SK-N-SH (cell line): Measurements from ENCODE around the gene LAMP5. TPM values are rescaled to one million over a fixed set of nuclear protein-coding genes. Genes with fewer than 3 reads are reported as not detected.

Source experiments
- CTCF ChIA-PET: fragments of 300-600, 350-600 bp; formaldehyde crosslinking; extraction: SDS; loops from one replicate; lab custom pipeline; 2021; lab: Yijun Ruan, JAX
- POLR2A ChIA-PET: fragments of 350-600 bp; sonication (Branson Sonifier 250); formaldehyde crosslinking; extraction: SDS; loops from one replicate; lab custom pipeline; 2020; ENCODE audit warnings: antibody characterized with exemption, inconsistent platforms; lab: Yijun Ruan, JAX
- DNase-seq: peaks from one replicate; pipeline ENCODE4 v3.0.0; 2012
- H2AFZ ChIP-seq: fragments of 200-600 bp; sonication (generic); 2 replicates; pipeline ENCODE4 v1.8.1; 2016; ENCODE audit warnings: antibody characterized with exemption, mild to moderate bottlenecking, low read depth
- H3F3A ChIP-seq: fragments of 200-600 bp; sonication (generic); replicated peaks from 2 replicates; pipeline ENCODE3; 2016; ENCODE audit warnings: antibody characterized with exemption, mild to moderate bottlenecking; ENCODE audit not compliant: insufficient read depth
- H3K27ac ChIP-seq, 2 experiments: fragments of 200-500 bp in 1 of 2; fragments of 200-600 bp in 1 of 2; sonication (Bioruptor generic) in 1 of 2; sonication (generic), shearing (Covaris generic) in 1 of 2; 2 replicates each; pipeline versions ENCODE4 v1.5.1 to v1.6.1; 2014 to 2016; ENCODE audit warnings: low read depth in 2 of 2, inconsistent platforms in 1 of 2, low read length in 1 of 2, mild to moderate bottlenecking in 1 of 2, mixed read lengths in 1 of 2
- H3K27me3 ChIP-seq: fragments of 200-600 bp; sonication (generic), shearing (Covaris generic); 2 replicates; pipeline ENCODE4 v1.6.1; 2016; ENCODE audit warnings: mixed run types; ENCODE audit not compliant: insufficient read depth
- H3K36me3 ChIP-seq, 2 experiments: fragments of 200-500 bp in 1 of 2; fragments of 200-600 bp in 1 of 2; sonication (Bioruptor generic) in 1 of 2; sonication (generic) in 1 of 2; replicated peaks in 1 of 2; 2 replicates each; pipeline versions ENCODE3 to v1.5.1; 2014 to 2016; ENCODE audit warnings: low read length in 1 of 2, mild to moderate bottlenecking in 1 of 2; ENCODE audit not compliant: insufficient read depth in 2 of 2, control insufficient read depth in 1 of 2
- H3K4me1 ChIP-seq, 2 experiments: fragments of 200-500 bp in 1 of 2; fragments of 200-600 bp in 1 of 2; sonication (Bioruptor generic) in 1 of 2; sonication (generic), shearing (Covaris generic) in 1 of 2; 2 replicates each; pipeline versions ENCODE4 v1.5.1 to v1.6.1; 2014 to 2016; ENCODE audit warnings: low read depth in 1 of 2, low read length in 1 of 2, mixed run types in 1 of 2; ENCODE audit not compliant: insufficient read depth in 2 of 2, control insufficient read depth in 1 of 2
- H3K4me2 ChIP-seq: fragments of 200-600 bp; sonication (generic), shearing (Covaris generic); 2 replicates; pipeline ENCODE4 v1.6.1; 2017; ENCODE audit warnings: mixed run types
- H3K4me3 ChIP-seq, 2 experiments: fragments of 200-500 bp in 1 of 2; fragments of 200-600 bp in 1 of 2; sonication (Bioruptor generic) in 1 of 2; sonication (generic), shearing (Covaris generic) in 1 of 2; 2 replicates each; pipeline versions ENCODE4 v1.5.1 to v1.8.1; 2014 to 2016; ENCODE audit warnings: low read depth in 2 of 2, inconsistent platforms in 1 of 2, low read length in 1 of 2, mild to moderate bottlenecking in 1 of 2, mixed read lengths in 1 of 2, moderate library complexity in 1 of 2
- H3K79me2 ChIP-seq: fragments of 200-600 bp; sonication (generic); 2 replicates; pipeline ENCODE4 v1.8.1; 2017; ENCODE audit warnings: mild to moderate bottlenecking; ENCODE audit not compliant: insufficient read depth
- H3K9ac ChIP-seq: fragments of 200-600 bp; sonication (generic); 2 replicates; pipeline ENCODE4 v1.6.1; 2017; ENCODE audit warnings: mixed run types
- H3K9me2 ChIP-seq: fragments of 200-600 bp; sonication (generic); 2 replicates; pipeline ENCODE4 v1.6.1; 2017; ENCODE audit warnings: mixed run types
- H3K9me3 ChIP-seq: fragments of 200-600 bp; sonication (generic); 2 replicates; pipeline ENCODE4 v1.6.1; 2017; ENCODE audit warnings: mixed run types, mild to moderate bottlenecking, moderate library complexity
- H4K20me1 ChIP-seq: fragments of 200-600 bp; sonication (generic); 2 replicates; pipeline ENCODE4 v1.6.1; 2017; ENCODE audit warnings: mild to moderate bottlenecking, mixed run types; ENCODE audit not compliant: insufficient read depth
- ELF1 ChIP-seq: IDR thresholded peaks from 2 replicates; pipeline ENCODE4 v1.4.0; 2012
- FOSL2 ChIP-seq: IDR thresholded peaks from 2 replicates; pipeline ENCODE4 v1.4.0; 2012; ENCODE audit warnings: low read depth, mild to moderate bottlenecking, moderate library complexity, borderline replicate concordance
- GABPA ChIP-seq: IDR thresholded peaks from 2 replicates; pipeline ENCODE4 v1.4.0; 2012; ENCODE audit warnings: low read depth, mild to moderate bottlenecking
- JUND ChIP-seq: IDR thresholded peaks from 2 replicates; pipeline ENCODE4 v1.4.0; 2012
- MAX ChIP-seq: IDR thresholded peaks from 2 replicates; pipeline ENCODE4 v1.4.0; 2012; ENCODE audit warnings: low read depth
- MEF2A ChIP-seq: IDR thresholded peaks from 2 replicates; pipeline ENCODE4 v1.4.0; 2012; ENCODE audit warnings: low read depth, borderline replicate concordance
- NRF1 ChIP-seq: IDR thresholded peaks from 2 replicates; pipeline ENCODE4 v1.6.1; 2012; ENCODE audit warnings: low read depth, mild to moderate bottlenecking, low read length
- RCOR1 ChIP-seq: fragments of 150-350 bp; IDR thresholded peaks from 2 replicates; pipeline ENCODE4 v1.6.1; 2017; ENCODE audit warnings: antibody characterized with exemption, low read length
- REST ChIP-seq: IDR thresholded peaks from 2 replicates; pipeline ENCODE4 v1.6.1; 2012; ENCODE audit warnings: mild to moderate bottlenecking, low read depth, low read length, moderate library complexity
- RFX5 ChIP-seq: IDR thresholded peaks from 2 replicates; pipeline ENCODE4 v1.6.1; 2012; ENCODE audit warnings: mild to moderate bottlenecking, improper control_type of control experiment, low read length
- RXRA ChIP-seq: IDR thresholded peaks from 2 replicates; pipeline ENCODE4 v1.4.0; 2012; ENCODE audit warnings: low read depth, mild to moderate bottlenecking, borderline replicate concordance
- SIN3A ChIP-seq: IDR thresholded peaks from 2 replicates; pipeline ENCODE4 v1.6.1; 2012; ENCODE audit warnings: low read depth, mild to moderate bottlenecking, low read length, moderate library complexity, borderline replicate concordance
- SMC3 ChIP-seq: IDR thresholded peaks from 2 replicates; pipeline ENCODE4 v1.6.1; 2012; ENCODE audit warnings: low read depth, low read length, improper control_type of control experiment
- TAF1 ChIP-seq: IDR thresholded peaks from 2 replicates; pipeline ENCODE4 v1.6.1; 2012; ENCODE audit warnings: low read depth, mild to moderate bottlenecking, low read length, moderate library complexity, borderline replicate concordance
- TCF12 ChIP-seq: IDR thresholded peaks from 2 replicates; pipeline ENCODE4 v1.4.0; 2012
- TEAD4 ChIP-seq: IDR thresholded peaks from 2 replicates; pipeline ENCODE4 v1.4.0; 2012; ENCODE audit warnings: mild to moderate bottlenecking, borderline replicate concordance; ENCODE audit not compliant: insufficient read depth
- USF1 ChIP-seq: IDR thresholded peaks from 2 replicates; pipeline ENCODE4 v1.4.0; 2012; ENCODE audit warnings: low read depth, borderline replicate concordance
- YY1 ChIP-seq: IDR thresholded peaks from 2 replicates; pipeline ENCODE4 v1.4.0; 2012; ENCODE audit warnings: low read depth, mild to moderate bottlenecking
- ZBTB33 ChIP-seq: IDR thresholded peaks from 2 replicates; pipeline ENCODE4 v1.4.0; 2012; ENCODE audit warnings: low read depth, borderline replicate concordance
- WGBS: methylation state at CpG from one replicate; pipeline ENCODE4 v1.1.6; 2017; ENCODE audit warnings: low lambda C conversion rate; 5-methylcytosine and 5-hydroxymethylcytosine counted together
- polyA plus RNA-seq, 3 experiments: library from polyadenylated mRNA; depleted of rRNA; stranded (reverse); fragments of >200 nt; gene quantifications; 2 replicates each; pipeline ENCODE4 v1.2.3, GENCODE V29; 2012

LAMP5 gene
- polyA plus RNA-seq, 1 of the 3 experiments (the other 2 are of a cell fraction), result 4.8 TPM

- Histone ChIP-seq H4K20me1 (no peaks in the 10 kb centered on the region), H2AFZ (no peak overlapping the region), H3K4me2 (no peak overlapping the region), H3K9me3 (no peaks in the 10 kb centered on the region), H3K9me2 (no peaks in the 10 kb centered on the region), H3K27me3 (no peaks in the 10 kb centered on the region), H3K9ac (no peak overlapping the region), H3K36me3 (no peaks in the 10 kb centered on the region), H3K27ac (no peak overlapping the region), H3K79me2 (no peaks in the 10 kb centered on the region), H3K4me3 (no peak overlapping the region), H3K4me1 (peaks cover 15 to 28% of the 10 kb centered on the region in 2 experiments), H3F3A (peaks cover 15% of the 10 kb centered on the region)
- WGBS, result 65% methylated on average over 2 of the region's 2 CpGs
- POLR2A ChIA-PET, result no interaction called here
- TF ChIP-seq RFX5 (no peak), YY1 (no peak), RXRA (no peak), SIN3A (no peak), TAF1 (no peak), RCOR1 (no peak), MAX (no peak), GABPA (no peak), NRF1 (no peak), FOSL2 (no peak), JUND (no peak), SMC3 (no peak), REST (no peak), TEAD4 (no peak), MEF2A (no peak), TCF12 (no peak), ZBTB33 (no peak), USF1 (no peak), ELF1 (no peak)
- DNase-seq, result no peak
- CTCF ChIA-PET, result no interaction called here
Measured at GRCh38 chr20:9535449-9535848, 21.1 kb downstream of the LAMP5 start.
